PFSK-1 (cell line): ENCODE data around the gene CHRNA9.

Source experiments
- FOXP2 ChIP-seq: optimal IDR thresholded peaks from 2 replicates; pipeline ENCODE3; 2011; ENCODE audit warnings: borderline replicate concordance, control low read depth, inconsistent platforms; ENCODE audit not compliant: insufficient read depth; ENCODE audit errors: extremely low read length, extremely low read depth
- POLR2AphosphoS5 ChIP-seq: IDR thresholded peaks from 2 replicates; pipeline ENCODE4 v1.6.1; 2012; ENCODE audit warnings: low read depth, mild to moderate bottlenecking, control low read depth, low read length, moderate library complexity
- SIN3A ChIP-seq: IDR thresholded peaks from 2 replicates; pipeline ENCODE4 v1.6.1; 2012; ENCODE audit warnings: mild to moderate bottlenecking, low read length, moderate library complexity, borderline replicate concordance; ENCODE audit not compliant: insufficient read depth
- TAF1 ChIP-seq: IDR thresholded peaks from 2 replicates; pipeline ENCODE4 v1.6.1; 2012; ENCODE audit warnings: low read length, control low read depth, borderline replicate concordance; ENCODE audit not compliant: insufficient read depth
- TF ChIP-seq, protein P1 (sequence below), 2 experiments: IDR thresholded peaks; 2 replicates each; pipeline versions ENCODE4 v1.6.1 to v1.8.0; 2011 to 2012; ENCODE audit warnings: low read depth in 2 of 2, low read length in 2 of 2, control low read depth in 1 of 2, inconsistent platforms in 1 of 2, mild to moderate bottlenecking in 1 of 2, moderate library complexity in 1 of 2; ENCODE audit not compliant: insufficient read depth in 1 of 2

The CHRNA9 gene

GRCh38 chr4:40401096-40401495, 66.0 kb downstream of the CHRNA9 start:
- TF ChIP-seq TAF1 (no peak), FOXP2 (no peak), POLR2AphosphoS5 (no peak), SIN3A (no peak)
- TF ChIP-seq, protein P1, sequence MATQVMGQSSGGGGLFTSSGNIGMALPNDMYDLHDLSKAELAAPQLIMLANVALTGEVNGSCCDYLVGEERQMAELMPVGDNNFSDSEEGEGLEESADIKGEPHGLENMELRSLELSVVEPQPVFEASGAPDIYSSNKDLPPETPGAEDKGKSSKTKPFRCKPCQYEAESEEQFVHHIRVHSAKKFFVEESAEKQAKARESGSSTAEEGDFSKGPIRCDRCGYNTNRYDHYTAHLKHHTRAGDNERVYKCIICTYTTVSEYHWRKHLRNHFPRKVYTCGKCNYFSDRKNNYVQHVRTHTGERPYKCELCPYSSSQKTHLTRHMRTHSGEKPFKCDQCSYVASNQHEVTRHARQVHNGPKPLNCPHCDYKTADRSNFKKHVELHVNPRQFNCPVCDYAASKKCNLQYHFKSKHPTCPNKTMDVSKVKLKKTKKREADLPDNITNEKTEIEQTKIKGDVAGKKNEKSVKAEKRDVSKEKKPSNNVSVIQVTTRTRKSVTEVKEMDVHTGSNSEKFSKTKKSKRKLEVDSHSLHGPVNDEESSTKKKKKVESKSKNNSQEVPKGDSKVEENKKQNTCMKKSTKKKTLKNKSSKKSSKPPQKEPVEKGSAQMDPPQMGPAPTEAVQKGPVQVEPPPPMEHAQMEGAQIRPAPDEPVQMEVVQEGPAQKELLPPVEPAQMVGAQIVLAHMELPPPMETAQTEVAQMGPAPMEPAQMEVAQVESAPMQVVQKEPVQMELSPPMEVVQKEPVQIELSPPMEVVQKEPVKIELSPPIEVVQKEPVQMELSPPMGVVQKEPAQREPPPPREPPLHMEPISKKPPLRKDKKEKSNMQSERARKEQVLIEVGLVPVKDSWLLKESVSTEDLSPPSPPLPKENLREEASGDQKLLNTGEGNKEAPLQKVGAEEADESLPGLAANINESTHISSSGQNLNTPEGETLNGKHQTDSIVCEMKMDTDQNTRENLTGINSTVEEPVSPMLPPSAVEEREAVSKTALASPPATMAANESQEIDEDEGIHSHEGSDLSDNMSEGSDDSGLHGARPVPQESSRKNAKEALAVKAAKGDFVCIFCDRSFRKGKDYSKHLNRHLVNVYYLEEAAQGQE (IDR thresholded peaks at IDR 0.05; ENCODE audit: insufficient read depth in 1 of 2, low read depth in 2 of 2, low read length in 2 of 2), result no peak

GRCh38 chr4:40401631-40402030, 66.5 kb downstream of the CHRNA9 start:
- TF ChIP-seq, protein P1 (IDR thresholded peaks at IDR 0.05; ENCODE audit: insufficient read depth in 1 of 2, low read depth in 2 of 2, low read length in 2 of 2), result no peak
- TF ChIP-seq SIN3A (no peak), TAF1 (no peak), POLR2AphosphoS5 (no peak), FOXP2 (no peak)

DNA sequence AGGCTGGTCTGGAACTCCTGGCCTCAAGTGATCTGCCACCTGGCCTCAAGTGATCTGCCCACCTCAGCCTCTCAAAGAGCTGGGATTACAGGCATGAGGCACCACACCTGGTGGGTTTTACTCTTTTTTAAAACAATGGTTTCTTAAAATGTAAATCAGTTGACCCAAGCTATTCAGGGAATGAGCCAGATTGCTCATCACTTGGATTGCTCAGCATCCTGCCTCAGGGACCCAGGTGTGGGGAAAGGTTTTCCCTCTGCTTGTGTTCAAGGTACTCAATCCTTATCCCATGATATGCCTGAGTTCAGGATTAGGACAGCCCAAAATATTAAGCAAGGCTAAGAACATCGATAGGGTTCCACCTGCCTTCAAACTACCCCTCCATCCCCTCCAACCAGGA, 67.4 kb downstream of the CHRNA9 start:
- TF ChIP-seq SIN3A (no peak), FOXP2 (no peak), POLR2AphosphoS5 (no peak), TAF1 (no peak)
- TF ChIP-seq, protein P1 (IDR thresholded peaks at IDR 0.05; ENCODE audit: insufficient read depth in 1 of 2, low read depth in 2 of 2, low read length in 2 of 2), result no peak

DNA sequence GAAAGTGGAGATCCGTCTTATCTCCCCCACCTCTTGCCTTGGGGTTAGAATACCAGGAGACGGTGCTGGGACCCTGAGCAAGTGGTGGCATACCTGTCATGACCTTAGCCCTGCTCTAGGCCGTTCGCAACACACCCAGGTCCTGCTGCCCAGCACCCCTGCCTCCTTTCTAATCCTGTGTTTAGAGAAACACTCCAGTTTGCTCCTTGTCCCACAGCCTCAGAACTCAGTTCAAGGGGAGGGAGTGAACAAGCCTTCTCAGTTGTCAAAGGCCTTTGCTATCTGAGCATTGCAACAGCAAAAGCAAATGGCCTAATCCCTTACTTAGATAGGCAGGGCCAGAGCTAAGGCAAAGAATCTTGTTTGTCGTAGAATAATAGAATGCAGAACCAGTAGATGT, 67.9 kb downstream of the CHRNA9 start:
- TF ChIP-seq, protein P1 (IDR thresholded peaks at IDR 0.05; ENCODE audit: insufficient read depth in 1 of 2, low read depth in 2 of 2, low read length in 2 of 2), result no peak
- TF ChIP-seq SIN3A (no peak), POLR2AphosphoS5 (no peak), FOXP2 (no peak), TAF1 (no peak)
